AG09319 (cell line): ENCODE measurements around the gene NRIP2.
A peak's percentile ranks its signal among the peaks of the same experiment; 100 is the strongest.

Source experiments
- DNase-seq: peaks from one replicate; pipeline ENCODE4 v3.0.0-alpha.2; 2010; ENCODE audit warnings: low read depth; ENCODE audit errors: extremely low read depth
- CTCF ChIP-seq: IDR thresholded peaks from 2 replicates; pipeline ENCODE4 v1.5.1; 2011; ENCODE audit warnings: low read depth, mild to moderate bottlenecking, inconsistent platforms, low read length, moderate library complexity

NRIP2 gene

GRCh38 chr12:2856051-2856450 lies 21.2 kb upstream of the NRIP2 start:
- DNase-seq: no peak
- no peak for TF ChIP-seq CTCF

DNA sequence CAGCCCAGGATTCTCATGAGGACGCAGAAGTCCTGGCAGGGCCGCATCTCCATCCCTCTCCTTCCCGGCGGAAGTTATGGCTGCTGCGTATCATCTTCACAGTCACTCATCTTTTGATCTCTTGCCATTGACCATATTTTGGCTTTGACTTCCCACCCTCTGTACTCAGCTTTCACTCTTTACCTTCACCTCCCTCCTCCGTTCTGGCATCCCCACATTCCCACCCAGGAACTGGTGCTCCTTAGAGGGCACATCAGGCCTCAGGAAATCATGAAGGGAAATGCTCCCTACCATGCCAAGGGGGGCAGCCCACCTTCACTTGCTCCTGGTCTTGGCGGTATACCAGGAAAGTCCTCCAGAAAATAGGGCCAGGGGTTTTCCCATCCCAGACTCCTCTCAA lies 20.7 kb upstream of the NRIP2 start:
- no peak for TF ChIP-seq CTCF
- no peak for DNase-seq

DNA sequence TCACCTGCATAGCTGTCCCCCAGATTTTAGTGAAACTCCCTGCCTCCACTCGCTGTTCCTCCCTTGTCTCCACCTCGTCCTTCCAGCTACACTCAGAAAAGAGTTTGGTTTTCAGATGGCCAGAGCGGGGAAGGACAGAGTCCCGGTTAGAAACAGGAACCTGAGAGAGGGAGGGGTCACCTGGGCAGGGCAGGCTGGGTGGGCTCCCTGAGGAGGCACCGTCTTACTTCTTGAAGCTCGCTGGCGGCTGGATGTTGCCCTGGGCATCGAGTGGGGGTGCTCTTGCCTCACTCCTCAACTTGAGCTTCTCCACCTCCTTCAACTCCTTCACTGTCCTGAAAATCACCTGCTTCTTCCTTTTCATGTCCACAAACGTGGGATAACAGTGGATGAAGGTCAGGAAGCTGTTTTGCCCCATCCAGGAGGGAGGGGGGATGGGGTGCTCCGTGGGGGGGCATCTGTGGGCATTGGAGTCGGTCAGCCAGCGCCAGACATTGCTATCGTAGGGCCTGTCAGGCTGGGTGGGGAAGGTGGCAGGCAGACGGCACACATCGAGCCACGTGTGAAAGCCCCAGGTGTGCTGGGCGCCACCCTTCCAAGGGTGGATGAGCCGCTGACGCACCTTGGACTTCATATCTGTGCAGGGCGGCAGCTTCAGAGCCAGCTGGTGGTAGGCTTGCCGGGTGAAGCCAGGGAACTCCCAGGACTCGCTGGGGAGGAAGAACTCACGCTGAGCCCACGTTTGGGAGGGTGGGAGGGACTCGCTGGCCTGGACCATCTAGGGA lies 20.0 kb upstream of the NRIP2 start:
- DNase-seq: no peak
- TF ChIP-seq CTCF: no peak

DNA sequence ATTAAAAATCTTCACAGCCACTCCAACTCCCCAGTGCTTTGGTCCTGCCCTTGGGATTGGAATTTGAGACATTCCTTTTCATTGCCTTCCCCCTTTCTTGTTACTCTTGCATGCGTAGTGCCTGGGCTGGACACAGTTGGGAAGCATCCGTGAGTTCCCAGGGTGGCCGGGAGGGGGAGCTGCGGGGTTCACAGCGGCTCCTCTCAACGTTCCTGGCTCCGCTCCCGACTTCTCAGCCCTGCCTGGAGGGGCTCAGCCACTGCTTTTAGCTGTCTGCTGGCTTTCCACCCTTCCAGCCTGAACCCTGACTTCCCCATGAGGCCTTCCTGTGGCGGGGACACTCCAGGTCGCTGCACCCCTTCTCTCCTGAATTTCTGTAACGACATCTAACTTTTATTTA lies 18.8 kb upstream of the NRIP2 start:
- TF ChIP-seq CTCF: peak; percentile 94
- no peak for DNase-seq

DNA sequence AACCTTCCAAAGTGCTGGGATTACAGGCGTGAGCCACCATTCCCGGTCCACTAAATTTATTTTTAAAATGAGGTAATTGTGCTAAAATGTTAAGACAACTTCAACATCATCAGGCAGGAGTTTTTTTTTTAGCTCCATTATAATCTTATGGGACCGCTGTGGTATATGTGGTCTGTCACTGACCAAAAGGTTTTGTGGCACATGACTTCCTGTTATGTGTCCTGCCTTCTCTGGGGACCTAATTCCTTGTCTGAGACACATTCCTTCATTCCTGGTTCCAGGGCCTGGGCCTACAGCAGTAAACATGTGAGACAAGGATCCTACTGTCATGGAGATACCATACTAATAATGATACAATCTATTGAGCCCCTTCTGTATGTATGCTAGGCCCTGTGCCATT lies 17.1 kb upstream of the NRIP2 start:
- no peak for DNase-seq
- TF ChIP-seq CTCF: no peak

DNA sequence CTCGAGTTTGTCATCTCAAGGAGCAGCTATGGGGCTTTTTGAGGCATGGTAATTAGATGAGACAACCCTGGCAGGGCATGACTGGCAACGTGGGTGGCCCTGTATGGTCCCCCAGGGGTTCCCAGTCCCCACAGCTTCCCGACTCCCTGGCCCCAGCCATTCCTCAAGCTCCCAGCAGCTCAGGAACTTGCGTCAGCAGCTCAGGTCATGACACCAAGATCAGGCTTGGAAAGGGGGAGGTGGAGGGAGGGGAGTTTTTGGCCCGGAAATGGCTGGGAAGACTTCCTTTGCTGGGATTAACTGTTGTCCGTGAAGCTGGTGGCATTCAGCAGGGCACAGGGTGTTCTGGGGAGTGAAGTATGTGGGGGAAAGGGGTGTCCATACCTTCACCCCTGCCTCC lies 10.4 kb upstream of the NRIP2 start:
- DNase-seq: no peak
- TF ChIP-seq CTCF: no peak

GRCh38 chr12:2844786-2845185 lies 10.0 kb upstream of the NRIP2 start:
- no peak for TF ChIP-seq CTCF
- DNase-seq: no peak
